DOHH2 (cell line): ENCODE results near the gene TERB1.
A peak's percentile ranks its signal among the peaks of the same experiment; 100 is the strongest.

ENCODE experiments used
- H3F3A ChIP-seq: fragments of 200-600 bp; sonication (generic), shearing (Covaris generic); 2 replicates; pipeline ENCODE4 v1.6.0; 2016; ENCODE audit warnings: antibody characterized with exemption, mild to moderate bottlenecking; ENCODE audit not compliant: control insufficient read depth, insufficient read depth
- H3K27ac ChIP-seq: fragments of 200-600 bp; sonication (generic); 2 replicates; pipeline ENCODE4 v1.5.1; 2014; ENCODE audit warnings: low read depth, mild to moderate bottlenecking, low read length, moderate library complexity
- H3K27me3 ChIP-seq: fragments of 200-600 bp; sonication (generic); 2 replicates; pipeline ENCODE4 v1.6.1; 2014; ENCODE audit warnings: mild to moderate bottlenecking, low read length, mixed read lengths; ENCODE audit not compliant: control insufficient read depth
- H3K36me3 ChIP-seq: fragments of 200-600 bp; sonication (generic); 2 replicates; pipeline ENCODE4 v1.6.1; 2014; ENCODE audit warnings: mild to moderate bottlenecking, low read length, moderate library complexity, mixed read lengths; ENCODE audit not compliant: control insufficient read depth
- H3K4me1 ChIP-seq: fragments of 200-600 bp; sonication (generic); 2 replicates; pipeline ENCODE4 v1.6.1; 2014; ENCODE audit warnings: mild to moderate bottlenecking, low read length, mixed read lengths; ENCODE audit not compliant: control insufficient read depth
- H3K4me2 ChIP-seq: fragments of 200-600 bp; sonication (generic); 2 replicates; pipeline ENCODE4 v1.6.0; 2014; ENCODE audit warnings: mild to moderate bottlenecking, low read length, moderate library complexity
- H3K4me3 ChIP-seq: fragments of 200-600 bp; sonication (generic); 2 replicates; pipeline ENCODE4 v1.5.1; 2014; ENCODE audit warnings: mild to moderate bottlenecking, low read length, mixed read lengths
- H3K79me2 ChIP-seq: fragments of 200-600 bp; sonication (generic); 2 replicates; pipeline ENCODE4 v1.6.1; 2014; ENCODE audit warnings: mild to moderate bottlenecking, low read length, mixed read lengths; ENCODE audit not compliant: control insufficient read depth
- H3K9me2 ChIP-seq: fragments of 200-600 bp; sonication (generic); replicated peaks from 2 replicates; pipeline ENCODE4 v1.6.1; 2014; ENCODE audit warnings: mild to moderate bottlenecking, low read length, mixed read lengths; ENCODE audit not compliant: control insufficient read depth
- H3K9me3 ChIP-seq: fragments of 200-600 bp; sonication (generic); 2 replicates; pipeline ENCODE4 v1.6.1; 2014; ENCODE audit warnings: antibody characterized with exemption, low read length, mixed read lengths; ENCODE audit not compliant: control insufficient read depth, insufficient read depth
- H4K20me1 ChIP-seq: fragments of 200-600 bp; sonication (generic); 2 replicates; pipeline ENCODE4 v1.6.0; 2014; ENCODE audit warnings: low read depth, mild to moderate bottlenecking, antibody characterized with exemption, low read length, moderate library complexity; ENCODE audit not compliant: control insufficient read depth, insufficient read depth
- CTCF ChIP-seq: fragments of 200-600 bp; sonication (generic); IDR thresholded peaks from one replicate; pipeline ENCODE4 v1.5.1; 2014; ENCODE audit warnings: antibody characterized with exemption, mild to moderate bottlenecking, low read depth, low read length; ENCODE audit not compliant: poor library complexity, severe bottlenecking
- EZH2phosphoT487 ChIP-seq: fragments of 200-600 bp; sonication (generic); IDR thresholded peaks from 2 replicates; pipeline ENCODE4 v1.6.1; 2017; ENCODE audit warnings: borderline replicate concordance, mild to moderate bottlenecking, antibody characterized with exemption, low read length, moderate library complexity, mixed read lengths

Gene TERB1

DNA sequence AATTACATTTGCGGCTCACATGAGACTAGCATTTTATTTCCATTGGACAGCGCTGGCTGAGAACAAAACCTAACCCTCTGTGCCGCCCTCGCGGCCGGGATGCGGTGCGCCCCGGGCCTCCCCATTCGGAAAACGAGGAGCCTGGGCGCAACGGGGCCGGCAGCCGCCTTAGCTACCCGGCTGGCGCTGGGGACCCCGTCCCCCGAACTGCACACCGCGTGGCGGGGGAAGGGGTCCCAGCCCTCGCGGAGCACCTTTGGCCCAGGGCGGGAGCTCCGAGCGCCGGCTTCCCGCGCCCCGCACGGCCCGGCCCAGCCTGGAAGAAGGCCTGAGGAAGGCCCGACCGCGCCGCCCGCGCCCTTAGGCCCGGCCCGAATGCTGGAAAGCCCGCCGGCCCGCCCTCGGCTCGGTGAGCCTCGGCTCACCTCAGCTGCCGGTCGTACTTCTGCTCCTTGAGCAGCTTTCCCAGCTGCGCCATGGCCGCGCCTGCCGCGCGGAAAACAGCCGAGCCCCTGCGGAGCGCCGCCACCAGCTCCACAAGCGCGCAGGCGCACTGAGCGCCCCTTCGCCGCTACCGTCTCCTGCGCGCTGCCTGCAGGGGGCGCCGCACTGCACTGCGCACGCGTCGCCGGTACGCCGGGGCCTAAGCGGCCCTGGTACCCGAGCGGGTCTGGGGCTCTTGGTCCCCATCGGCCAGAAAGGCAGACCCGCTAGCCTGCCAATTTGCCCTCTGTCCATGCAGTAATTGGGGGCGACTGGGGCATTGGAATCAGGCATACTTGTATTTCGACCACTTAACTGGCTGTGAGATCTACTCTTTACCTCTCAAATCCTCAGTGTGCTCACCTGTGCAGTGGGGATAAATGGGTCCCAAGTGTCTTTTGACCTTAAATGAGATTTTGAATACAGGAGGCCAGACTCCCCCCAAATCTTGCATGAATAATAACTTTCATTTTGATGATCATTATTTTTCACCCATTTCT is 29.3 kb upstream of the TERB1 start, which contains the start of gene NAE1:
Gene NAE1 (minus strand): TSS at position 555 of the 983 bp plus-strand sequence. CDS start 77 bp downstream, at position 478.
- TF ChIP-seq EZH2phosphoT487 (no peak), CTCF (peak; percentile 92)
- H3K9me2 ChIP-seq: no peaks in the 10 kb centered on the region
- H3K27me3 ChIP-seq: no peaks in the 10 kb centered on the region; the same call in 1 of the 2 replicates
- peaks cover 20% of the 10 kb centered on the region for H3K4me1 ChIP-seq
- peak within 1 kb of the TSS; percentile 84 for H3K4me3 ChIP-seq
- H3K27ac ChIP-seq: peak within 1 kb of the TSS; percentile 58
- H3K36me3 ChIP-seq: peaks cover 36% of the 10 kb centered on the region
- peaks cover 50% of the 10 kb centered on the region for H3K79me2 ChIP-seq
- peaks cover 4% of the 10 kb centered on the region; the same call in 1 of the 2 replicates for H3F3A ChIP-seq
- peaks cover 10% of the 10 kb centered on the region; the same call in 1 of the 2 replicates for H4K20me1 ChIP-seq
- no peaks in the 10 kb centered on the region for H3K9me3 ChIP-seq
- H3K4me2 ChIP-seq: peak within 1 kb of the TSS; percentile 69

GRCh38 chr16:66824006-66824405 is 22.6 kb upstream of the TERB1 start:
- peaks cover 43% of the 10 kb centered on the region for H3K79me2 ChIP-seq
- peaks cover 6% of the 10 kb centered on the region for H3K4me1 ChIP-seq
- peaks cover 1% of the 10 kb centered on the region; the same call in 1 of the 2 replicates for H4K20me1 ChIP-seq
- no peak for TF ChIP-seq EZH2phosphoT487
- no peak for TF ChIP-seq CTCF
- no peaks in the 10 kb centered on the region for H3K9me2 ChIP-seq
- no peaks in the 10 kb centered on the region for H3K27me3 ChIP-seq
- H3K4me2 ChIP-seq: no peak overlapping the region
- H3K4me3 ChIP-seq: no peak overlapping the region
- H3K36me3 ChIP-seq: peaks cover 80% of the 10 kb centered on the region
- H3K9me3 ChIP-seq: no peaks in the 10 kb centered on the region
- 0 out of 2 replicates have a peak, but pooled peaks cover 2% of the 10 kb centered on the region for H3F3A ChIP-seq
- H3K27ac ChIP-seq: no peak overlapping the region

DNA sequence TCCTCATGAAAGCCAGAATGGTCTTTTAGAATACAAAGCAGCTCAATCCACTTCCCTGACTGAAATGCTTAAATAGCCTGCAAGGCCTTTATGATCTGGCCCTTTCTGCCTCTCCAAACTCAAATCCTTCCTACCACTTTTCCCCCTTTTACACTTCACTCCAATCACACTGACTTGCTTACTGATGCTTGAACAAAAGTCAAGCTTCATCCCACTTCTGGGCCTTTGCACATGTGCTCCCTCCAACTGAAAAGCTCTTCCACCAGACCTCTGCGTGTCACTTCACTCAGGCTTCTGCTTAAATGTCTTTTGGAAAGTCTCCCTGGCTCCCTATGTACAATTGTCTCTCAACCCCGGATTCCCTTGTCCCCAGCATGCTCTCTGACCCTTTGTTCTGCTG is 13.3 kb upstream of the TERB1 start:
- Histone ChIP-seq H3K27me3 (no peaks in the 10 kb centered on the region), H3K36me3 (peaks cover 87% of the 10 kb centered on the region), H3K9me3 (no peaks in the 10 kb centered on the region), H3K79me2 (no peaks in the 10 kb centered on the region), H4K20me1 (no peaks in the 10 kb centered on the region), H3K4me1 (no peaks in the 10 kb centered on the region), H3K4me3 (no peak overlapping the region), H3K27ac (no peak overlapping the region), H3F3A (no peaks in the 10 kb centered on the region), H3K4me2 (no peak overlapping the region), H3K9me2 (no peaks in the 10 kb centered on the region)
- no peak for TF ChIP-seq EZH2phosphoT487
- no peak for TF ChIP-seq CTCF
